NCI-H1436 (cell line): ENCODE measurements around the gene YPEL2.
"Not testable (repeated sequence)": the region's sequence is repeated elsewhere in the genome, so short reads cannot be mapped to it uniquely, and the experiment has no call there.

Experiments
- DNase-seq: peaks from one replicate; lab custom pipeline; 2025; lab: John Stamatoyannopoulos, UW

Gene YPEL2

GRCh38 chr17:59406808-59407381 is 75.4 kb downstream of the YPEL2 start:
- peak; percentile 58 for DNase-seq

GRCh38 chr17:59409336-59410048 is 78.0 kb downstream of the YPEL2 start:
- no peak for DNase-seq

- DNase-seq: no peak
Observed at GRCh38 chr17:59410049-59410437, 78.6 kb downstream of the YPEL2 start.

GRCh38 chr17:59412431-59412830 is 81.0 kb downstream of the YPEL2 start:
- not testable (repeated sequence) for DNase-seq

GRCh38 chr17:59413014-59413766 is 81.7 kb downstream of the YPEL2 start:
- no peak for DNase-seq

- DNase-seq: no peak
Observed at GRCh38 chr17:59415397-59415796, 83.9 kb downstream of the YPEL2 start.

- DNase-seq: no peak
Observed at GRCh38 chr17:59416184-59416583, 84.7 kb downstream of the YPEL2 start.

- no peak for DNase-seq
Observed at GRCh38 chr17:59417452-59417851, 86.0 kb downstream of the YPEL2 start.

- DNase-seq: no peak
Observed at GRCh38 chr17:59418732-59419166, 87.3 kb downstream of the YPEL2 start.

- DNase-seq: no peak
Observed at GRCh38 chr17:59420901-59421300, 89.4 kb downstream of the YPEL2 start.

GRCh38 chr17:59421722-59422121 is 90.3 kb downstream of the YPEL2 start:
- DNase-seq: no peak

GRCh38 chr17:59423137-59423724 is 91.8 kb downstream of the YPEL2 start:
- DNase-seq: no peak

- DNase-seq: no peak
Observed at GRCh38 chr17:59423903-59424302, 92.4 kb downstream of the YPEL2 start.

- DNase-seq: no peak
Observed at GRCh38 chr17:59424331-59424730, 92.9 kb downstream of the YPEL2 start.

- DNase-seq: no peak
Observed at GRCh38 chr17:59425085-59425931, 93.9 kb downstream of the YPEL2 start.

GRCh38 chr17:59426031-59426430 is 94.6 kb downstream of the YPEL2 start:
- DNase-seq: no peak

GRCh38 chr17:59427425-59427921 is 96.0 kb downstream of the YPEL2 start:
- no peak for DNase-seq

GRCh38 chr17:59427996-59428395 is 96.5 kb downstream of the YPEL2 start:
- DNase-seq: no peak

- no peak for DNase-seq
Observed at GRCh38 chr17:59428916-59429485, 97.5 kb downstream of the YPEL2 start.

- no peak for DNase-seq
Observed at GRCh38 chr17:59431601-59432000, 100.1 kb downstream of the YPEL2 start.

GRCh38 chr17:59432657-59433056 is 101.2 kb downstream of the YPEL2 start:
- DNase-seq: no peak
